Adrenal gland (tissue), 5 donors: ENCODE results near the gene RUFY2.

ENCODE experiments used
- CTCF ChIP-seq, 6 experiments: fragments of 450-650 bp in 4 of 6; fragments of 200-600 bp in 2 of 6; sonication (generic) in 1 of 6; IDR thresholded peaks; 1 replicate in 5 of 6; 2 replicates in 1 of 6; pipeline versions ENCODE4 v1.5.1 to v1.8.0; 2016 to 2021; ENCODE audit warnings: antibody characterized with exemption in 6 of 6, mild to moderate bottlenecking in 2 of 6, moderate library complexity in 1 of 6
- POLR2A ChIP-seq, 2 donors: fragments of 450-650 bp; IDR thresholded peaks; one replicate each; pipeline ENCODE4 v1.6.1; 2017; ENCODE audit warnings: antibody characterized with exemption in 2 of 2, mild to moderate bottlenecking in 2 of 2, moderate library complexity in 1 of 2
- donor health status: DM: no; HTN: no; CAD: no.

- no peak for TF ChIP-seq POLR2A (IDR thresholded peaks at IDR 0.05)
- peak; percentile 33 to 63 (median 56) for TF ChIP-seq CTCF (IDR thresholded peaks at IDR 0.05)
Measured at GRCh38 chr10:68348265-68348741, 58.8 kb downstream of the RUFY2 start.
